C4-2B (cell line): ENCODE results near the gene GRM2.

Experiments used
- CTCF ChIP-seq: fragments of 450-650 bp; conservative IDR thresholded peaks from 2 replicates; pipeline ENCODE4 v1.5.1; 2017; ENCODE audit warnings: mild to moderate bottlenecking
- ZFX ChIP-seq: fragments of 450-650 bp; IDR thresholded peaks from 2 replicates; pipeline ENCODE4 v1.6.1; 2017

- TF ChIP-seq CTCF = no peak
- TF ChIP-seq ZFX = no peak
Observed at GRCh38 chr3:51717947-51718346, 11.1 kb downstream of the GRM2 start.
